Mesenchymal stem cell (in vitro differentiated cells and primary cell): ENCODE data around the gene SLC10A3.

Experiments used
- DNase-seq: peaks from one replicate; pipeline ENCODE4 v3.0.0-alpha.2; 2013
- H2AFZ ChIP-seq: one replicate; pipeline ENCODE4 v1.6.1; 2013; ENCODE audit warnings: low read depth, mild to moderate bottlenecking, control low read depth, inconsistent platforms, low read length, moderate library complexity
- H2AK5ac ChIP-seq: 2 replicates; pipeline ENCODE4 v1.6.1; 2013; ENCODE audit warnings: low read length, moderate library complexity, mild to moderate bottlenecking, inconsistent platforms; ENCODE audit not compliant: severe bottlenecking
- H2BK120ac ChIP-seq: one replicate; pipeline ENCODE4 v1.6.1; 2013; ENCODE audit warnings: low read depth, mild to moderate bottlenecking, inconsistent platforms, low read length, moderate library complexity
- H2BK12ac ChIP-seq, 2 experiments: one replicate each; pipeline ENCODE4 v1.6.1; 2013; ENCODE audit warnings: inconsistent platforms in 2 of 2, low read length in 2 of 2, mild to moderate bottlenecking in 2 of 2, moderate library complexity in 2 of 2, control low read depth in 1 of 2
- H2BK15ac ChIP-seq: one replicate; pipeline ENCODE4 v1.6.1; 2013; ENCODE audit warnings: mild to moderate bottlenecking, low read depth, inconsistent platforms; ENCODE audit not compliant: poor library complexity, severe bottlenecking
- H2BK5ac ChIP-seq: 2 replicates; pipeline ENCODE4 v1.6.1; 2013; ENCODE audit warnings: low read depth, mild to moderate bottlenecking, low read length, control low read depth, inconsistent platforms; ENCODE audit not compliant: poor library complexity, severe bottlenecking
- H3K14ac ChIP-seq, 2 experiments: one replicate each; pipeline ENCODE4 v1.6.1; 2013; ENCODE audit warnings: inconsistent platforms in 2 of 2, low read length in 2 of 2, control low read depth in 1 of 2, mild to moderate bottlenecking in 1 of 2, moderate library complexity in 1 of 2
- H3K18ac ChIP-seq, 2 experiments: one replicate each; pipeline ENCODE4 v1.6.1; 2013; ENCODE audit warnings: inconsistent platforms in 2 of 2, low read length in 2 of 2, control low read depth in 1 of 2, low read depth in 1 of 2, mild to moderate bottlenecking in 1 of 2
- H3K23ac ChIP-seq, 2 experiments: one replicate each; pipeline ENCODE4 v1.6.1; 2013; ENCODE audit warnings: inconsistent platforms in 2 of 2, low read length in 2 of 2, mild to moderate bottlenecking in 2 of 2, moderate library complexity in 2 of 2, control low read depth in 1 of 2
- H3K27ac ChIP-seq: 2 replicates; pipeline ENCODE4 v1.5.1; 2013; ENCODE audit warnings: mild to moderate bottlenecking, moderate library complexity, low read length, control low read depth, inconsistent platforms; ENCODE audit not compliant: poor library complexity, severe bottlenecking
- H3K27me3 ChIP-seq, 2 experiments: 2 replicates each; pipeline versions ENCODE4 v1.6.1 to v1.7.0; 2013; ENCODE audit warnings: low read length in 2 of 2, mild to moderate bottlenecking in 2 of 2, moderate library complexity in 2 of 2, control low read depth in 1 of 2, inconsistent platforms in 1 of 2; ENCODE audit not compliant: control insufficient read depth in 1 of 2, insufficient read depth in 1 of 2
- H3K36me3 ChIP-seq, 2 experiments: 2 replicates each; pipeline versions ENCODE4 v1.6.1 to v1.7.0; 2013; ENCODE audit warnings: low read length in 2 of 2, control low read depth in 1 of 2, inconsistent platforms in 1 of 2, low read depth in 1 of 2, mild to moderate bottlenecking in 1 of 2; ENCODE audit not compliant: insufficient read depth in 2 of 2, control insufficient read depth in 1 of 2
- H3K4ac ChIP-seq, 2 experiments: one replicate each; pipeline ENCODE4 v1.6.1; 2013; ENCODE audit warnings: inconsistent platforms in 2 of 2, low read length in 2 of 2, mild to moderate bottlenecking in 2 of 2, moderate library complexity in 2 of 2, control low read depth in 1 of 2, low read depth in 1 of 2
- H3K4me1 ChIP-seq: 2 replicates; pipeline ENCODE4 v1.6.1; 2013; ENCODE audit warnings: low read depth, low read length, control low read depth; ENCODE audit not compliant: control insufficient read depth, insufficient read depth
- H3K4me2 ChIP-seq: 2 replicates; pipeline ENCODE4 v1.6.1; 2013; ENCODE audit warnings: low read length, mild to moderate bottlenecking, inconsistent platforms; ENCODE audit not compliant: poor library complexity, severe bottlenecking
- H3K4me3 ChIP-seq, 2 experiments: 2 replicates each; pipeline versions ENCODE4 v1.5.1 to v1.7.0; 2013; ENCODE audit warnings: low read length in 2 of 2, mild to moderate bottlenecking in 2 of 2, control low read depth in 1 of 2, low read depth in 1 of 2; ENCODE audit not compliant: insufficient read depth in 1 of 2
- H3K79me1 ChIP-seq: replicated peaks from 2 replicates; pipeline ENCODE4 v1.6.1; 2013; ENCODE audit warnings: mild to moderate bottlenecking, control low read depth, low read length, inconsistent platforms; ENCODE audit not compliant: poor library complexity, severe bottlenecking
- H3K9ac ChIP-seq: 2 replicates; pipeline ENCODE4 v1.7.0; 2013; ENCODE audit warnings: mild to moderate bottlenecking, low read length, moderate library complexity
- H3K9me3 ChIP-seq: 2 replicates; pipeline ENCODE4 v1.7.0; 2013; ENCODE audit warnings: mild to moderate bottlenecking, low read length; ENCODE audit not compliant: control insufficient read depth
- H4K8ac ChIP-seq: one replicate; pipeline ENCODE4 v1.6.1; 2013; ENCODE audit warnings: inconsistent platforms, mild to moderate bottlenecking, low read length, moderate library complexity
- H4K91ac ChIP-seq: one replicate; pipeline ENCODE4 v1.6.1; 2013; ENCODE audit warnings: mild to moderate bottlenecking, low read length, inconsistent platforms
- WGBS: methylation state at CpG from one replicate; pipeline ENCODE4 v1.1.7; 2013; ENCODE audit warnings: mixed read lengths; 5-methylcytosine and 5-hydroxymethylcytosine counted together

The SLC10A3 gene

GRCh38 chrX:154517101-154517781 is 26.8 kb upstream of the SLC10A3 start:
- peak overlapping the region in 1 of 2 experiments; percentile 74 for H3K4me3 ChIP-seq
- no peak overlapping the region for H2BK120ac ChIP-seq
- H2BK15ac ChIP-seq = no peak overlapping the region
- no peak overlapping the region for H2BK5ac ChIP-seq
- peak overlapping the region; percentile 87 for H3K9ac ChIP-seq
- peak overlapping the region in 1 of 2 experiments; percentile 89 for H2BK12ac ChIP-seq
- H3K23ac ChIP-seq = peak overlapping the region in 1 of 2 experiments; percentile 96
- H2AK5ac ChIP-seq = no peak overlapping the region
- 21% methylated on average over 23 of the region's 25 CpGs for WGBS
- H3K36me3 ChIP-seq = peaks cover 0 to 8% of the 10 kb centered on the region in 2 experiments
- H3K27ac ChIP-seq = no peak overlapping the region
- H3K14ac ChIP-seq = peak overlapping the region in 1 of 2 experiments; percentile 79
- H3K9me3 ChIP-seq = no peaks in the 10 kb centered on the region
- H3K79me1 ChIP-seq = peaks cover 6% of the 10 kb centered on the region
- H3K4me2 ChIP-seq = no peak overlapping the region
- H3K18ac ChIP-seq = peak overlapping the region in 1 of 2 experiments; percentile 99
- peak overlapping the region; percentile 30 for H4K8ac ChIP-seq
- H2AFZ ChIP-seq = peak overlapping the region; percentile 63
- H3K4me1 ChIP-seq = peaks cover 10% of the 10 kb centered on the region
- H4K91ac ChIP-seq = peak overlapping the region; percentile 67
- peaks cover 0 to 3% of the 10 kb centered on the region in 2 experiments for H3K27me3 ChIP-seq
- peak overlapping the region in 1 of 2 experiments; percentile 91 for H3K4ac ChIP-seq
- DNase-seq = peak; percentile 38

- DNase-seq = peak; percentile 90
- 5% methylated on average over 12 of the region's 19 CpGs for WGBS
Measured at GRCh38 chrX:154516656-154517100, 26.2 kb upstream of the SLC10A3 start.

DNA sequence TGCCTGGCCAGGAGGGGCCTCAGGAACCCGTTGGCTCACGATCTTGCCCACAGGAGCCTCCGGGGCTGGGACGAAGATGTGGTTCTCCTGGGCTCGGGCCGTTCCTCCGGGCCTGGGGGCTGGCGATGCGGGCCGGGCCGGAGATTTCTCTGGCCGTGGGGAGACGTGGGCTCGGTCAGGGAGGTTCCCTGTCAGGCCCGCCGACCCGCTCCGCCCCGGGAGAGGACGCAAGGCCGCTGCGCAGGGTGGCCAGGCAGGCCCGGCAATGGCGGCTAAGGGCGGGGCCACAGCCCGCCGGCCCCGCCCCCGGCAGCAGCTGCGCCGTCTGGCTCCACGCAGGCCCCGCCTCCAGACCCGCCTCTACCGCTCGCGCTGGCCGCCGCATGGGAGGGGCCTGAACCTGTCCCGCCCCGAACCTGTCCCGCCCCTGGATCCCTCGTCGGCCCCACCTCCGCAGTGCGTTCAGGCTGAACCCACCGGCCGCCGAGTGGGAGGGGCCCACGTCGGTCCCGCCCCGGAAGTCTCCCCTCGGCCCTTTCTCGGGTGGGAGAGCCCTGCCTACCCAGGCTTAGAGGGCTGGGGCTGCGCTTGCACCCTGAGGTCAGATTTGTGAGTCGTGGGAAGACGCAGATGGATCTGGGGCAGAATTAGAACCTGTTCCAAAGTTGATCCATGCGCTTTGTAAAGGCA is 25.7 kb upstream of the SLC10A3 start, which contains the start of gene FAM3A:
Gene FAM3A (minus strand): TSS at position 267 of the 690 bp plus-strand sequence. CDS start 460 bp downstream, outside the sequence.
- no peak within 1 kb of the TSS for H2BK120ac ChIP-seq
- H2BK12ac ChIP-seq = no peak within 1 kb of the TSS
- peak within 1 kb of the TSS; percentile 87 for H3K9ac ChIP-seq
- H4K91ac ChIP-seq = peak within 1 kb of the TSS; percentile 61
- peaks cover 10% of the 10 kb centered on the region for H3K4me1 ChIP-seq
- H3K23ac ChIP-seq = peak within 1 kb of the TSS in 1 of 2 experiments; percentile 40
- peak within 1 kb of the TSS; percentile 87 to 91 for H3K4ac ChIP-seq
- peak within 1 kb of the TSS; percentile 83 to 99 for H3K18ac ChIP-seq
- H4K8ac ChIP-seq = peak within 1 kb of the TSS; percentile 60
- no peak within 1 kb of the TSS for H2BK15ac ChIP-seq
- H2AFZ ChIP-seq = peak within 1 kb of the TSS; percentile 63
- H3K36me3 ChIP-seq = peaks cover 4 to 13% of the 10 kb centered on the region in 2 experiments
- H3K4me3 ChIP-seq = peak within 1 kb of the TSS; percentile 69 to 82
- peak; percentile 87 for DNase-seq
- H2AK5ac ChIP-seq = no peak within 1 kb of the TSS
- no peaks in the 10 kb centered on the region for H3K9me3 ChIP-seq
- H3K14ac ChIP-seq = peak within 1 kb of the TSS in 1 of 2 experiments; percentile 79
- H3K27ac ChIP-seq = peak within 1 kb of the TSS; percentile 35
- peak within 1 kb of the TSS; percentile 77 for H3K4me2 ChIP-seq
- no peak within 1 kb of the TSS for H2BK5ac ChIP-seq
- H3K79me1 ChIP-seq = peaks cover 6% of the 10 kb centered on the region
- peaks cover 0 to 3% of the 10 kb centered on the region in 2 experiments for H3K27me3 ChIP-seq
- WGBS = under 1% methylated on average over 35 of the region's 59 CpGs

More at GRCh38 chrX:154516656-154517100, 26.2 kb upstream of the SLC10A3 start:
- Histone ChIP-seq H3K9ac (peak overlapping the region; percentile 87), H3K4me1 (peaks cover 10% of the 10 kb centered on the region), H2AK5ac (no peak overlapping the region), H3K18ac (peak overlapping the region; percentile 83 to 99), H3K23ac (no peak overlapping the region), H3K4ac (peak overlapping the region in 1 of 2 experiments; percentile 87), H3K27ac (peak overlapping the region; percentile 35), H3K36me3 (peaks cover 0 to 10% of the 10 kb centered on the region in 2 experiments), H3K27me3 (peaks cover 0 to 3% of the 10 kb centered on the region in 2 experiments), H3K4me3 (peak overlapping the region; percentile 30 to 74), H2BK12ac (no peak overlapping the region), H2BK120ac (no peak overlapping the region), H2AFZ (no peak overlapping the region), H3K4me2 (peak overlapping the region; percentile 51), H4K8ac (peak overlapping the region; percentile 60), H3K9me3 (no peaks in the 10 kb centered on the region), H2BK5ac (no peak overlapping the region), H3K79me1 (peaks cover 6% of the 10 kb centered on the region), H3K14ac (no peak overlapping the region), H2BK15ac (no peak overlapping the region), H4K91ac (peak overlapping the region; percentile 61)
